ENCODE measurements around the gene CBLC. TPM values are rescaled to one million over a fixed set of nuclear protein-coding genes. Genes with fewer than 3 reads are reported as not detected.

The CBLC gene
- total RNA-seq, 1 experiment from 2014 or later = 42.3 TPM

DNA sequence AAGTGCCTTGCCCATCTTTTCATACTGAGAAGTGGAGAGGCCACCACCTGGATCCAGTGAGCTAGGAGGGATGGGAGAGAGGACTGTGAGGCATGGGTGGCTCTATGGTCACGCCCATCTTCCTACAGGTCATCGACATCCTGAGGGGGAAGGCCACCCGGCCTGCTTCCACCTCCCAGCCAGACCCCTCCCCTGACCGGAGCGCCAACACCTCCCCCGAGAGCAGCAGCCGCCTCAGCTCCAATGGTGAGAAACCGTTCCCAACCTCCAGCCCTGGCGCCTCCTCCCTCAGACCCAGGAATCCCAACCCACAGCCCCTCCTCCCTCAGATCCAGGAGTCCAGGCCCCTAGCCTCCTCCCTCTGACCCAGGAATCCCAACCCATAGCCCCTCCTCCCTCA, 19.1 kb upstream of the CBLC start:
- no peaks in the 10 kb centered on the region for H3K27me3 Mint-ChIP-seq (ENCODE audit: insufficient read depth, unreplicated experiment)
- DNase-seq = no peak
- Histone ChIP-seq H3K4me1 (peaks cover 11% of the 10 kb centered on the region), H3K27me3 (replicated peaks; ENCODE audit: control insufficient read depth, insufficient read depth, low read length) (no peaks in the 10 kb centered on the region), H3K36me3 (ENCODE audit: control insufficient read depth, insufficient read depth, low read length) (peaks cover 1% of the 10 kb centered on the region; the same call in 1 of the 2 replicates), H3K4me3 (ENCODE audit: low read depth, low read length) (no peak overlapping the region), H3K9me3 (no peaks in the 10 kb centered on the region)
- H3K9me3 Mint-ChIP-seq (ENCODE audit: unreplicated experiment) = no peaks in the 10 kb centered on the region
- no peak overlapping the region for H3K4me3 Mint-ChIP-seq (ENCODE audit: unreplicated experiment)
- BruUV-seq (replicated peaks) = no TSS peak
- H3K4me1 Mint-ChIP-seq (ENCODE audit: low read depth, unreplicated experiment) = no peaks in the 10 kb centered on the region
- no peak overlapping the region for H3K27ac Mint-ChIP-seq (ENCODE audit: unreplicated experiment)
- ChIA-PET CTCF (interaction anchor here (1.5 kb wide), 1 partner anchor 12 kb away, joined by 3 read pairs; no protein-coding TSS in a partner anchor), POLR2A (no interaction called here)
- intact Hi-C loops (cut with micrococcal nuclease; ENCODE audit: unreplicated experiment) = no loop called here
- peaks cover 17% of the 10 kb centered on the region for H3K36me3 Mint-ChIP-seq (ENCODE audit: insufficient read depth, unreplicated experiment)
- TF ChIP-seq, protein P1, sequence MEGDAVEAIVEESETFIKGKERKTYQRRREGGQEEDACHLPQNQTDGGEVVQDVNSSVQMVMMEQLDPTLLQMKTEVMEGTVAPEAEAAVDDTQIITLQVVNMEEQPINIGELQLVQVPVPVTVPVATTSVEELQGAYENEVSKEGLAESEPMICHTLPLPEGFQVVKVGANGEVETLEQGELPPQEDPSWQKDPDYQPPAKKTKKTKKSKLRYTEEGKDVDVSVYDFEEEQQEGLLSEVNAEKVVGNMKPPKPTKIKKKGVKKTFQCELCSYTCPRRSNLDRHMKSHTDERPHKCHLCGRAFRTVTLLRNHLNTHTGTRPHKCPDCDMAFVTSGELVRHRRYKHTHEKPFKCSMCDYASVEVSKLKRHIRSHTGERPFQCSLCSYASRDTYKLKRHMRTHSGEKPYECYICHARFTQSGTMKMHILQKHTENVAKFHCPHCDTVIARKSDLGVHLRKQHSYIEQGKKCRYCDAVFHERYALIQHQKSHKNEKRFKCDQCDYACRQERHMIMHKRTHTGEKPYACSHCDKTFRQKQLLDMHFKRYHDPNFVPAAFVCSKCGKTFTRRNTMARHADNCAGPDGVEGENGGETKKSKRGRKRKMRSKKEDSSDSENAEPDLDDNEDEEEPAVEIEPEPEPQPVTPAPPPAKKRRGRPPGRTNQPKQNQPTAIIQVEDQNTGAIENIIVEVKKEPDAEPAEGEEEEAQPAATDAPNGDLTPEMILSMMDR (IDR thresholded peaks at IDR 0.05; ENCODE audit: insufficient read depth in 1 of 2, low read depth in 1 of 2, low read length in 1 of 2, severe bottlenecking in 1 of 2, unreplicated experiment in 1 of 2) = no peak

DNA sequence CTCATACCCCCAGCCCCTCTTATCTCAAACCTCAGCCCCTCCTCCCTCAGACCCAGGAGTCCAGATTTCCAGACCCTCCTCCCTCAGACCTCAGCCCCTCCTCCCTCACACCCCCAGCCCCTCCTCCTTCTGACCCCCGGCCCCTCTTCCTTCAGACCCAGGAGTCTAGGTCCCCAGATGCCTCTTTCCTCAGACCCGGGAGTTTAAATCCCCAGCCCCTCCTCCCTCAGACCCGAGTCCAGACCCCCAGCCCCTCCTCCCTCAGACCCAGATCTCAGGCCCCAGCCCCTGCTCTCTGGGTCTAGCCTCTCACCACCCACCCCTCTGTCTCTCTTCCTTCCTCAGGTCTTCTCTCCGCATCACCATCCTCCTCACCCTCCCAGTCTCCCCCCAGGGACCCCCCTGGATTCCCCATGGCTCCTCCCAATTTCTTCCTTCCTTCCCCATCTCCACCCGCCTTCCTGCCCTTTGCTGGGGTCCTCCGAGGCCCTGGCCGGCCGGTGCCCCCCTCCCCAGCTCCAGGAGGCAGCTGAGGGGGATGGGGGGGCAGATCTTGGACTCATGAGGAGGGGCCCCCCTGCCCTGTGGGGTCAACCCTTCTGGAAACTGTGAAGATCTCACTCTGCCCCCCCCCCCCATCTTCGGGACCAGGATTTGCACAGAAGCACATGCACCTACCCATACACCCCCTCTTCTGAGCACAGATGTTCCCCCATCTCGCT, 18.4 kb upstream of the CBLC start:
- H3K36me3 ChIP-seq (ENCODE audit: control insufficient read depth, insufficient read depth, low read length) = peaks cover 1% of the 10 kb centered on the region; the same call in 1 of the 2 replicates
- intact Hi-C loops (cut with micrococcal nuclease; ENCODE audit: unreplicated experiment) = no loop called here
- Mint-ChIP-seq H3K27ac (ENCODE audit: unreplicated experiment) (no peak overlapping the region), H3K9me3 (ENCODE audit: unreplicated experiment) (no peaks in the 10 kb centered on the region), H3K4me1 (ENCODE audit: low read depth, unreplicated experiment) (no peaks in the 10 kb centered on the region), H3K4me3 (ENCODE audit: unreplicated experiment) (no peak overlapping the region), H3K36me3 (ENCODE audit: insufficient read depth, unreplicated experiment) (peaks cover 16% of the 10 kb centered on the region), H3K27me3 (ENCODE audit: insufficient read depth, unreplicated experiment) (no peaks in the 10 kb centered on the region)
- no peak for DNase-seq
- POLR2A ChIA-PET = no interaction called here
- CTCF ChIA-PET = no interaction called here
- no TSS peak for BruUV-seq (replicated peaks)
- no peak overlapping the region for H3K4me3 ChIP-seq (ENCODE audit: low read depth, low read length)
- no peaks in the 10 kb centered on the region for H3K9me3 ChIP-seq
- H3K27me3 ChIP-seq (replicated peaks; ENCODE audit: control insufficient read depth, insufficient read depth, low read length) = no peaks in the 10 kb centered on the region
- TF ChIP-seq, protein P1 (IDR thresholded peaks at IDR 0.05; ENCODE audit: insufficient read depth in 1 of 2, low read depth in 1 of 2, low read length in 1 of 2, severe bottlenecking in 1 of 2, unreplicated experiment in 1 of 2) = no peak
- H3K4me1 ChIP-seq = peaks cover 8% of the 10 kb centered on the region

DNA sequence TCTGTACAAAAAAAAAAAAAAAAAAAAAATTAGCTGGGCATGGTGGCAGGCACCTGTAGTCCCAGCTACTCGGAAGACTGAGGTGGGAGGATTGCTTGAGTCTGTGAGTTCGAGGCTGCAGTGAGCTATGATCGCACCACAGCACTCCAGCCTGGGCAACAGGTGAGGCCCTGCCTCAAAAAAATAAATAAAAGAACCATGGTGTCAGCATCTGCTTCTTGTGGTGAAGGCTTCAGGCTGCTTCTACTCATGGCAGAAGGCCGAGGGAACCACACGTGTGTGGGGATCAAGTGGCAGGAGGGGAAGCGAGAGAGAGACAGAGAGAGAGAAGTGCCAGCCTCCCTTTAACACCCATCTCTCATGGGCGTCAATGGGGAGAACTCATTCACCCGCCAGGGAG, 15.7 kb upstream of the CBLC start:
- Histone ChIP-seq H3K36me3 (ENCODE audit: control insufficient read depth, insufficient read depth, low read length) (no peaks in the 10 kb centered on the region; the same call in 1 of the 2 replicates), H3K9me3 (no peaks in the 10 kb centered on the region), H3K4me3 (ENCODE audit: low read depth, low read length) (no peak overlapping the region), H3K4me1 (peaks cover 4% of the 10 kb centered on the region; the same call in 1 of the 2 replicates), H3K27me3 (replicated peaks; ENCODE audit: control insufficient read depth, insufficient read depth, low read length) (no peaks in the 10 kb centered on the region)
- DNase-seq = no peak
- ChIA-PET POLR2A (no interaction called here), CTCF (no interaction called here)
- Mint-ChIP-seq H3K36me3 (ENCODE audit: insufficient read depth, unreplicated experiment) (peaks cover 6% of the 10 kb centered on the region), H3K27me3 (ENCODE audit: insufficient read depth, unreplicated experiment) (no peaks in the 10 kb centered on the region), H3K4me3 (ENCODE audit: unreplicated experiment) (no peak overlapping the region), H3K9me3 (ENCODE audit: unreplicated experiment) (no peaks in the 10 kb centered on the region), H3K27ac (ENCODE audit: unreplicated experiment) (no peak overlapping the region), H3K4me1 (ENCODE audit: low read depth, unreplicated experiment) (no peaks in the 10 kb centered on the region)
- no TSS peak for BruUV-seq (replicated peaks)
- intact Hi-C loops (cut with micrococcal nuclease; ENCODE audit: unreplicated experiment) = no loop called here
- TF ChIP-seq, protein P1 (IDR thresholded peaks at IDR 0.05; ENCODE audit: insufficient read depth in 1 of 2, low read depth in 1 of 2, low read length in 1 of 2, severe bottlenecking in 1 of 2, unreplicated experiment in 1 of 2) = no peak
